Activated CD8-positive, alpha-beta T cell treated with anti-CD3 and anti-CD28 coated beads for 36 hours (primary cell): ENCODE data around the gene PLCH1. TPM values are rescaled to one million over a fixed set of nuclear protein-coding genes. Genes with fewer than 3 reads are reported as not detected.

Experiments used
- ATAC-seq: fragments of 200-7000 bp; cut with Tn5 transposase; one replicate; pipeline ENCODE4 v1.10.0; 2021; ENCODE audit warnings: mild to moderate bottlenecking, moderate library complexity
- CTCF ChIA-PET: fragments of 350-600 bp; sonication (Branson Sonifier 250); formaldehyde crosslinking; loops from one replicate; lab custom pipeline; 2021; ENCODE audit warnings: antibody characterized with exemption; lab: Charles Lee
- POLR2A ChIA-PET: fragments of 350-600 bp; sonication (Branson Sonifier 250); formaldehyde crosslinking; loops from one replicate; lab custom pipeline; 2021; ENCODE audit warnings: antibody characterized with exemption; lab: Charles Lee
- DNase-seq: peaks from one replicate; pipeline ENCODE4 v3.0.0-alpha.2; 2020
- H3K27ac Mint-ChIP-seq: one replicate; pipeline ENCODE4 v1.8.0; 2021; ENCODE audit warnings: mild to moderate bottlenecking, mixed read lengths
- H3K27me3 Mint-ChIP-seq: one replicate; pipeline ENCODE4 v1.8.0; 2021; ENCODE audit warnings: mixed read lengths
- H3K36me3 Mint-ChIP-seq: one replicate; pipeline ENCODE4 v1.8.0; 2021; ENCODE audit warnings: low read depth, mixed read lengths
- H3K4me1 Mint-ChIP-seq: one replicate; pipeline ENCODE4 v1.8.0; 2021; ENCODE audit warnings: low read depth, mixed read lengths
- H3K4me3 Mint-ChIP-seq: one replicate; pipeline ENCODE4 v1.8.0; 2021; ENCODE audit warnings: mild to moderate bottlenecking, moderate library complexity, mixed read lengths
- H3K9me3 Mint-ChIP-seq: one replicate; pipeline ENCODE4 v1.8.0; 2021; ENCODE audit warnings: mixed read lengths
- CTCF ChIP-seq: fragments of 200-600 bp; IDR thresholded peaks from one replicate; pipeline ENCODE4 v1.8.0; 2022; ENCODE audit warnings: antibody characterized with exemption, mild to moderate bottlenecking
- intact Hi-C: fragments of 100-400 bp; cut with micrococcal nuclease; formaldehyde crosslinking; loops from one replicate; pipeline ENCODE4 v1.10.0; 2022
- total RNA-seq, 2 experiments: library from RNA; stranded (reverse); gene quantifications; one replicate each; pipeline ENCODE4 v1.2.3, GENCODE V29; 2021

The PLCH1 gene
- total RNA-seq, 2 experiments from 2014 or later = 0.20 to 0.32 TPM

GRCh38 chr3:155753038-155753639 is 8.3 kb upstream of the PLCH1 start:
- H3K4me1 Mint-ChIP-seq = no peaks in the 10 kb centered on the region
- intact Hi-C loops = loop anchor here (10.0 kb wide), 1 partner anchor 102 kb away; the partner anchor contains the start of gene SLC33A1
- peak; percentile 68 for TF ChIP-seq CTCF
- H3K9me3 Mint-ChIP-seq = no peaks in the 10 kb centered on the region
- POLR2A ChIA-PET = no interaction called here
- H3K4me3 Mint-ChIP-seq = no peak overlapping the region
- DNase-seq (no peak), ATAC-seq (peak; percentile 51)
- no peak overlapping the region for H3K27ac Mint-ChIP-seq
- H3K27me3 Mint-ChIP-seq = no peaks in the 10 kb centered on the region
- H3K36me3 Mint-ChIP-seq = no peaks in the 10 kb centered on the region
- CTCF ChIA-PET = interaction anchor here (1.4 kb wide), 1 partner anchor 53 kb away, joined by 3 read pairs; the partner anchor contains the start of gene C3orf33

- H3K9me3 Mint-ChIP-seq = no peaks in the 10 kb centered on the region
- H3K27ac Mint-ChIP-seq = no peak overlapping the region
- intact Hi-C loops = no loop called here
- no peaks in the 10 kb centered on the region for H3K36me3 Mint-ChIP-seq
- DNase-seq (no peak), ATAC-seq (no peak)
- H3K4me3 Mint-ChIP-seq = no peak overlapping the region
- H3K4me1 Mint-ChIP-seq = peaks cover 7% of the 10 kb centered on the region
- TF ChIP-seq CTCF = no peak
- ChIA-PET POLR2A (no interaction called here), CTCF (no interaction called here)
- peaks cover 22% of the 10 kb centered on the region for H3K27me3 Mint-ChIP-seq
Observed at GRCh38 chr3:155748611-155749365, 3.9 kb upstream of the PLCH1 start.

- DNase-seq = no peak
- no peak for TF ChIP-seq CTCF
- Mint-ChIP-seq H3K9me3 (no peaks in the 10 kb centered on the region), H3K27me3 (peaks cover 27% of the 10 kb centered on the region), H3K4me3 (no peak overlapping the region), H3K4me1 (peaks cover 10% of the 10 kb centered on the region), H3K36me3 (no peaks in the 10 kb centered on the region), H3K27ac (no peak overlapping the region)
- ChIA-PET POLR2A (no interaction called here), CTCF (interaction anchor here (3.1 kb wide), 1 partner anchor 58 kb away, joined by 8 read pairs; the partner anchor contains the start of gene C3orf33)
- intact Hi-C loops = no loop called here
- ATAC-seq = no peak
Observed at GRCh38 chr3:155747946-155748290, 3.0 kb upstream of the PLCH1 start.

GRCh38 chr3:155747286-155747945 is 2.5 kb upstream of the PLCH1 start:
- H3K27ac Mint-ChIP-seq = no peak overlapping the region
- H3K36me3 Mint-ChIP-seq = no peaks in the 10 kb centered on the region
- POLR2A ChIA-PET = no interaction called here
- no peak overlapping the region for H3K4me3 Mint-ChIP-seq
- ATAC-seq = no peak
- CTCF ChIA-PET = interaction anchor here (3.1 kb wide), 1 partner anchor 58 kb away, joined by 8 read pairs; the partner anchor contains the start of gene C3orf33
- H3K27me3 Mint-ChIP-seq = peaks cover 32% of the 10 kb centered on the region
- DNase-seq = no peak
- no peaks in the 10 kb centered on the region for H3K9me3 Mint-ChIP-seq
- intact Hi-C loops = no loop called here
- TF ChIP-seq CTCF = no peak
- peaks cover 10% of the 10 kb centered on the region for H3K4me1 Mint-ChIP-seq
